Tibial nerve (tissue), 4 donors: Measurements from ENCODE around the gene CEBPZ. TPM values are rescaled to one million over a fixed set of nuclear protein-coding genes. Genes with fewer than 3 reads are reported as not detected.
"Not testable (repeated sequence)": the region's sequence is repeated elsewhere in the genome, so short reads cannot be mapped to it uniquely, and the experiment has no call there.

Source experiments
- DNase-seq, 2 donors: peaks; one replicate each; pipeline ENCODE4 v3.0.0-alpha.2; 2019; ENCODE audit warnings: low spot score in 2 of 2
- H3K27ac ChIP-seq, 4 donors: fragments of 200-600 bp; sonication (generic) in 3 of 4; one replicate each; pipeline ENCODE4 v1.5.1; 2017 to 2019; ENCODE audit warnings: mild to moderate bottlenecking in 1 of 4
- H3K27me3 ChIP-seq, 2 donors: fragments of 200-600 bp; sonication (generic) in 1 of 2; one replicate each; pipeline versions ENCODE4 v1.5.1 to v1.6.0; 2017 to 2019
- H3K36me3 ChIP-seq, 3 donors: fragments of 200-600 bp; sonication (generic); one replicate each; pipeline ENCODE4 v1.5.1; 2018 to 2019
- H3K4me1 ChIP-seq, 4 donors: fragments of 200-600 bp; sonication (generic) in 3 of 4; one replicate each; pipeline ENCODE4 v1.5.1; 2017 to 2019
- H3K4me3 ChIP-seq, 4 donors: fragments of 200-600 bp; sonication (generic) in 3 of 4; one replicate each; pipeline ENCODE4 v1.5.1; 2017 to 2019; ENCODE audit warnings: mild to moderate bottlenecking in 1 of 4, moderate library complexity in 1 of 4
- H3K9me3 ChIP-seq, 4 donors: fragments of 200-600 bp; sonication (generic) in 3 of 4; one replicate each; pipeline ENCODE4 v1.5.1; 2017 to 2019
- EP300 ChIP-seq, 2 donors: sonication (generic); formaldehyde crosslinking; IDR thresholded peaks; one replicate each; pipeline ENCODE4 v1.6.1; 2017; ENCODE audit warnings: antibody characterized with exemption in 2 of 2, mild to moderate bottlenecking in 1 of 2
- POLR2A ChIP-seq, 2 donors: fragments of 450-650 bp; IDR thresholded peaks; one replicate each; pipeline ENCODE4 v1.6.1; 2017; ENCODE audit warnings: antibody characterized with exemption in 2 of 2, mild to moderate bottlenecking in 2 of 2, moderate library complexity in 2 of 2
- WGBS, 2 donors: methylation state at CpG; one replicate each; pipeline ENCODE4 v1.1.5; 2018; 5-methylcytosine and 5-hydroxymethylcytosine counted together
- total RNA-seq, 4 donors: library from RNA; depleted of rRNA; stranded (reverse); fragments of >200 nt; gene quantifications; one replicate each; pipeline ENCODE4 v1.1.0, GENCODE V29; 2016
- TF ChIP-seq, protein P1 (sequence below), 5 experiments: fragments of 200-600 bp in 3 of 5; fragments of 450-650 bp in 2 of 5; sonication (generic) in 3 of 5; IDR thresholded peaks; one replicate each; pipeline ENCODE4 v1.5.1; 2016 to 2019; ENCODE audit warnings: antibody characterized with exemption in 5 of 5, mild to moderate bottlenecking in 3 of 5, moderate library complexity in 2 of 5

Gene CEBPZ
- total RNA-seq, 4 donors from 2014 or later, result 25.3 to 37.9 (median 29.0) TPM

GRCh38 chr2:37215250-37215649 lies 16.1 kb downstream of the CEBPZ start:
- DNase-seq, result no peak
- 76 to 84% methylated on average over 1 of the region's 1 CpG for WGBS, 2 donors
- Histone ChIP-seq H3K4me1 (no peaks in the 10 kb centered on the region), H3K4me3 (no peak overlapping the region), H3K36me3 (peaks cover 9 to 94% (median 19%) of the 10 kb centered on the region in 3 donors), H3K9me3 (no peaks in the 10 kb centered on the region), H3K27me3 (no peaks in the 10 kb centered on the region), H3K27ac (no peak overlapping the region)
- TF ChIP-seq, protein P1, sequence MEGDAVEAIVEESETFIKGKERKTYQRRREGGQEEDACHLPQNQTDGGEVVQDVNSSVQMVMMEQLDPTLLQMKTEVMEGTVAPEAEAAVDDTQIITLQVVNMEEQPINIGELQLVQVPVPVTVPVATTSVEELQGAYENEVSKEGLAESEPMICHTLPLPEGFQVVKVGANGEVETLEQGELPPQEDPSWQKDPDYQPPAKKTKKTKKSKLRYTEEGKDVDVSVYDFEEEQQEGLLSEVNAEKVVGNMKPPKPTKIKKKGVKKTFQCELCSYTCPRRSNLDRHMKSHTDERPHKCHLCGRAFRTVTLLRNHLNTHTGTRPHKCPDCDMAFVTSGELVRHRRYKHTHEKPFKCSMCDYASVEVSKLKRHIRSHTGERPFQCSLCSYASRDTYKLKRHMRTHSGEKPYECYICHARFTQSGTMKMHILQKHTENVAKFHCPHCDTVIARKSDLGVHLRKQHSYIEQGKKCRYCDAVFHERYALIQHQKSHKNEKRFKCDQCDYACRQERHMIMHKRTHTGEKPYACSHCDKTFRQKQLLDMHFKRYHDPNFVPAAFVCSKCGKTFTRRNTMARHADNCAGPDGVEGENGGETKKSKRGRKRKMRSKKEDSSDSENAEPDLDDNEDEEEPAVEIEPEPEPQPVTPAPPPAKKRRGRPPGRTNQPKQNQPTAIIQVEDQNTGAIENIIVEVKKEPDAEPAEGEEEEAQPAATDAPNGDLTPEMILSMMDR (IDR thresholded peaks at IDR 0.05), result no peak
- no peak for TF ChIP-seq POLR2A (IDR thresholded peaks at IDR 0.05)
- no peak for TF ChIP-seq EP300 (IDR thresholded peaks at IDR 0.05)

DNA sequence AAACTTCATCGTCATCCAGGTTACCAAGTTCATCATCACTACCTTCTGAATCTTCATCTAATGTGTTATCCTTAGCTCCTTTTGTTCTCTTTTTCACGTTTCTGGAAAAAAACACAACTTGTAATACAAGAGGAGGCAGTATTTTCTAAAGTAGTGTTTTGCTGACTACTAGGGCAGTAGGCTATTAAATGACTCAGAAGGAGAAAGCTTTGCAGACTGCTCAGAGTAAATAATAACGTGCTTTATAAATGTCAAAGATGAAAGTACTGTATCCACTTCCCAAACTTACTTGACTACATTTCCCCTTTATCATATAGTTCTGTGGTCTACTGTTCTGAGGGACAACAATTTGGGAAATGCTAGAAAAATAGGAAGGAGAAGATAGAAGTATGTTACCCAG lies 19.5 kb downstream of the CEBPZ start:
- peaks cover 9 to 97% (median 33%) of the 10 kb centered on the region in 3 donors for H3K36me3 ChIP-seq
- no peaks in the 10 kb centered on the region for H3K4me1 ChIP-seq
- 80 to 82% methylated on average over 3 of the region's 3 CpGs for WGBS, 2 donors
- H3K9me3 ChIP-seq, result peaks cover 0 to 31% (median 7%) of the 10 kb centered on the region in 4 donors
- H3K27ac ChIP-seq, result no peak overlapping the region
- H3K27me3 ChIP-seq, result no peaks in the 10 kb centered on the region
- DNase-seq, result no peak
- TF ChIP-seq POLR2A (IDR thresholded peaks at IDR 0.05) (no peak), EP300 (IDR thresholded peaks at IDR 0.05) (no peak)
- TF ChIP-seq, protein P1 (IDR thresholded peaks at IDR 0.05), result no peak
- no peak overlapping the region for H3K4me3 ChIP-seq

DNA sequence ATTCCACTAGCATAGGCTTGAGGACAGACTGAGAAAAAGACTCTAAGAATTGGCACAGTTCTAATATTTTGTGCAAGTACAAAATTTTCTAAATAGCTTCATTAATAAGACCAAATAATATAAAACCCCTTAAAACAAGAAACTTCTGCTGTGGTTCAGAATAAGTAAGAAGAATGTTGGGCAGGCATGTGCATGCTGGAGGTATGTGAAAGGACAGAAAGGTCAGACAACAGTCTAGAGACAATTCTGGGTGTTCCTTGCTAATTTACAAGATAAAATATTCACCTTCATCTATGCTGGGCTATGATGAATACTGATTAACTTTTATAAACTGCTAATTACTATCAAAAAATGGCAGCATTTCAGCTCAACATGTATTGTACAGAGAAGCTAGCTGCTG lies 20.2 kb downstream of the CEBPZ start:
- H3K27me3 ChIP-seq, result no peaks in the 10 kb centered on the region
- no peak overlapping the region for H3K27ac ChIP-seq
- H3K4me3 ChIP-seq, result no peak overlapping the region
- H3K36me3 ChIP-seq, result peaks cover 9 to 97% (median 28%) of the 10 kb centered on the region in 3 donors
- no peaks in the 10 kb centered on the region for H3K4me1 ChIP-seq
- TF ChIP-seq POLR2A (IDR thresholded peaks at IDR 0.05) (no peak), EP300 (IDR thresholded peaks at IDR 0.05) (no peak)
- TF ChIP-seq, protein P1 (IDR thresholded peaks at IDR 0.05), result no peak
- no peak for DNase-seq
- H3K9me3 ChIP-seq, result peaks cover 0 to 38% (median 7%) of the 10 kb centered on the region in 4 donors

- H3K36me3 ChIP-seq, result peaks cover 18 to 100% (median 30%) of the 10 kb centered on the region in 3 donors
- peaks cover 0 to 61% (median 7%) of the 10 kb centered on the region in 4 donors for H3K9me3 ChIP-seq
- not testable (repeated sequence) for H3K27ac ChIP-seq, H3K4me1 ChIP-seq, H3K4me3 ChIP-seq, H3K27me3 ChIP-seq, DNase-seq
- 92 to 95% methylated on average over 2 of the region's 2 CpGs for WGBS, 2 donors
Measured at GRCh38 chr2:37206760-37207159, 24.6 kb downstream of the CEBPZ start.

- H3K9me3 ChIP-seq, result peaks cover 0 to 61% (median 7%) of the 10 kb centered on the region in 4 donors
- no peak overlapping the region for H3K4me3 ChIP-seq
- no peak for TF ChIP-seq POLR2A (IDR thresholded peaks at IDR 0.05)
- TF ChIP-seq EP300 (IDR thresholded peaks at IDR 0.05), result no peak
- TF ChIP-seq, protein P1 (IDR thresholded peaks at IDR 0.05), result no peak
- no peaks in the 10 kb centered on the region for H3K27me3 ChIP-seq
- no peak overlapping the region for H3K27ac ChIP-seq
- peaks cover 13 to 100% (median 28%) of the 10 kb centered on the region in 3 donors for H3K36me3 ChIP-seq
- WGBS, 2 donors, result 91 to 94% methylated on average over 5 of the region's 5 CpGs
- no peaks in the 10 kb centered on the region for H3K4me1 ChIP-seq
- no peak for DNase-seq
Measured at GRCh38 chr2:37205689-37206341, 25.6 kb downstream of the CEBPZ start.

- 89 to 90% methylated on average over 8 of the region's 8 CpGs for WGBS, 2 donors
- peaks cover 9 to 100% (median 22%) of the 10 kb centered on the region in 3 donors for H3K36me3 ChIP-seq
- not testable (repeated sequence) for H3K27me3 ChIP-seq
Measured at GRCh38 chr2:37205071-37205661, 26.2 kb downstream of the CEBPZ start.

More at GRCh38 chr2:37205071-37205661, 26.2 kb downstream of the CEBPZ start:
- not testable (repeated sequence) for H3K4me1 ChIP-seq, H3K4me3 ChIP-seq, H3K27ac ChIP-seq, DNase-seq
- H3K9me3 ChIP-seq, result peaks cover 0 to 61% (median 7%) of the 10 kb centered on the region in 4 donors
